ENCODE measurements around the gene ITIH4.

GRCh38 chr3:52870471-52870870, 40.0 kb upstream of the ITIH4 start:
- TF ChIP-seq CTCF (IDR thresholded peaks at IDR 0.05; ENCODE audit: poor library complexity) = no peak
- no peak for TF ChIP-seq EZH2 (IDR thresholded peaks at IDR 0.05; ENCODE audit: borderline replicate concordance)
